GM21367 (cell line): ENCODE results near the gene KXD1.
"Not testable (repeated sequence)": the region's sequence is repeated elsewhere in the genome, so short reads cannot be mapped to it uniquely, and the experiment has no call there.

Source experiments
- ATAC-seq: cut with Tn5 transposase; IDR thresholded peaks from one replicate; pipeline ENCODE4 v1.9.1; 2021; ENCODE audit not compliant: unreplicated experiment

KXD1 gene

GRCh38 chr19:18599485-18599884, 41.8 kb downstream of the KXD1 start:
- ATAC-seq, result no peak

GRCh38 chr19:18600692-18601397, 43.2 kb downstream of the KXD1 start:
- not testable (repeated sequence) for ATAC-seq

- no peak for ATAC-seq
These were observed 44.2 kb downstream of the KXD1 start for GRCh38 chr19:18601875-18602274.

- no peak for ATAC-seq
These were observed 45.7 kb downstream of the KXD1 start for GRCh38 chr19:18603255-18603957.

GRCh38 chr19:18603958-18604819, 46.5 kb downstream of the KXD1 start:
- ATAC-seq, result no peak

- ATAC-seq, result no peak
These were observed 47.1 kb downstream of the KXD1 start for GRCh38 chr19:18604820-18605159.

GRCh38 chr19:18605196-18605545, 47.5 kb downstream of the KXD1 start:
- ATAC-seq, result no peak

GRCh38 chr19:18605546-18606280, 48.0 kb downstream of the KXD1 start:
- ATAC-seq, result no peak

- ATAC-seq, result no peak
These were observed 48.9 kb downstream of the KXD1 start, which contains the start of gene CRLF1 for GRCh38 chr19:18606281-18607225. Gene CRLF1 (minus strand): TSS chr19:18606799. CDS start chr19:18606656, 143 bp downstream.

- no peak for ATAC-seq
These were observed 49.8 kb downstream of the KXD1 start for GRCh38 chr19:18607226-18608101.

- ATAC-seq, result no peak
These were observed 50.6 kb downstream of the KXD1 start for GRCh38 chr19:18608102-18608804.

- no peak for ATAC-seq
These were observed 51.4 kb downstream of the KXD1 start for GRCh38 chr19:18608805-18609716.

- no peak for ATAC-seq
These were observed 52.0 kb downstream of the KXD1 start for GRCh38 chr19:18609717-18610051.

GRCh38 chr19:18610245-18610555, 52.5 kb downstream of the KXD1 start:
- ATAC-seq, result no peak

GRCh38 chr19:18610556-18611326, 53.1 kb downstream of the KXD1 start:
- no peak for ATAC-seq

GRCh38 chr19:18611327-18612050, 53.8 kb downstream of the KXD1 start:
- no peak for ATAC-seq
